NB4 (cell line): Measurements from ENCODE around the gene AGL.
"Not testable (repeated sequence)": the region's sequence is repeated elsewhere in the genome, so short reads cannot be mapped to it uniquely, and the experiment has no call there.

Source experiments
- POLR2A ChIP-seq: IDR thresholded peaks from 2 replicates; pipeline ENCODE4 v1.6.1; 2011; ENCODE audit warnings: mild to moderate bottlenecking; ENCODE audit not compliant: insufficient read length; ENCODE audit errors: extremely low read depth
- TF ChIP-seq, protein P1 (sequence below): IDR thresholded peaks from one replicate; pipeline ENCODE4 v1.5.1; 2012; ENCODE audit warnings: low read depth, low read length

DNA sequence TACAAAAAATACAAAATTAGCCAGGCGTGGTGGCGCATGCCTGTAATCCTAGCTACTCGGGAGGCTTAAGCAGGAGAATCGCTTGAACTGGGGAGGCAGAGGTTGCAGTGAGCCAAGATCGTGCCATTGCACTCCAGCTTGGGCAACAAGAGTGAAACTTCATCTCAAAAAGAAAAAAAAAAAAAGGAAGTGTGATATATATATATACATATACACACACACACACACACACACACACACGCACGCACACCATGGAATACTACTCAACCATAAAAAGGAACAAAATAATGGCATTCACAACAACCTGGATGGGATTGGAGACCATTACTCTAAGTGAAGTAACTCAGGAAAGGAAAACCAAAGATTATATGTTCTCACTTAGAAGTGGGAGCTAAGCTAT, 16.2 kb upstream of the AGL start:
- TF ChIP-seq POLR2A = not testable (repeated sequence)
- TF ChIP-seq, protein P1, sequence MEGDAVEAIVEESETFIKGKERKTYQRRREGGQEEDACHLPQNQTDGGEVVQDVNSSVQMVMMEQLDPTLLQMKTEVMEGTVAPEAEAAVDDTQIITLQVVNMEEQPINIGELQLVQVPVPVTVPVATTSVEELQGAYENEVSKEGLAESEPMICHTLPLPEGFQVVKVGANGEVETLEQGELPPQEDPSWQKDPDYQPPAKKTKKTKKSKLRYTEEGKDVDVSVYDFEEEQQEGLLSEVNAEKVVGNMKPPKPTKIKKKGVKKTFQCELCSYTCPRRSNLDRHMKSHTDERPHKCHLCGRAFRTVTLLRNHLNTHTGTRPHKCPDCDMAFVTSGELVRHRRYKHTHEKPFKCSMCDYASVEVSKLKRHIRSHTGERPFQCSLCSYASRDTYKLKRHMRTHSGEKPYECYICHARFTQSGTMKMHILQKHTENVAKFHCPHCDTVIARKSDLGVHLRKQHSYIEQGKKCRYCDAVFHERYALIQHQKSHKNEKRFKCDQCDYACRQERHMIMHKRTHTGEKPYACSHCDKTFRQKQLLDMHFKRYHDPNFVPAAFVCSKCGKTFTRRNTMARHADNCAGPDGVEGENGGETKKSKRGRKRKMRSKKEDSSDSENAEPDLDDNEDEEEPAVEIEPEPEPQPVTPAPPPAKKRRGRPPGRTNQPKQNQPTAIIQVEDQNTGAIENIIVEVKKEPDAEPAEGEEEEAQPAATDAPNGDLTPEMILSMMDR = not testable (repeated sequence)
